CD8-positive, alpha-beta memory T cell (primary cell): ENCODE data around the gene PBX3. TPM values are rescaled to one million over a fixed set of nuclear protein-coding genes. Genes with fewer than 3 reads are reported as not detected.

Source experiments
- CTCF ChIA-PET: fragments of 350-600 bp; sonication (Branson Sonifier 250); formaldehyde crosslinking; loops from one replicate; lab custom pipeline; 2021; ENCODE audit warnings: antibody characterized with exemption; lab: Charles Lee
- POLR2A ChIA-PET: fragments of 350-600 bp; sonication (Branson Sonifier 250); formaldehyde crosslinking; loops from one replicate; lab custom pipeline; 2021; ENCODE audit warnings: antibody characterized with exemption; lab: Charles Lee
- DNase-seq, 5 donors: peaks; one replicate each; pipeline versions ENCODE4 v3.0.0 to v3.0.0-alpha.2; 2020 to 2022; ENCODE audit warnings: mixed read lengths in 1 of 5
- H3K27ac ChIP-seq: one replicate; pipeline ENCODE4 v1.7.0; 2013; ENCODE audit warnings: low read depth, mild to moderate bottlenecking, low read length, moderate library complexity
- H3K27me3 ChIP-seq: 2 replicates; pipeline ENCODE4 v1.7.0; 2013; ENCODE audit warnings: low read length, mild to moderate bottlenecking; ENCODE audit not compliant: insufficient read depth, poor library complexity, severe bottlenecking
- H3K36me3 ChIP-seq: 2 replicates; pipeline ENCODE4 v1.7.0; 2013; ENCODE audit warnings: mild to moderate bottlenecking, low read length, moderate library complexity; ENCODE audit not compliant: insufficient read depth
- H3K4me1 ChIP-seq: 2 replicates; pipeline ENCODE4 v1.7.0; 2013; ENCODE audit warnings: mild to moderate bottlenecking, low read length, moderate library complexity; ENCODE audit not compliant: insufficient read depth
- H3K4me3 ChIP-seq: 2 replicates; pipeline ENCODE4 v1.7.0; 2013; ENCODE audit warnings: mild to moderate bottlenecking, low read length
- H3K9me3 ChIP-seq: 2 replicates; pipeline ENCODE4 v1.7.0; 2013; ENCODE audit warnings: mild to moderate bottlenecking, low read length
- H3K27ac Mint-ChIP-seq, 8 donors: one replicate each; pipeline ENCODE4 v1.8.0; 2020 to 2021; ENCODE audit warnings: mixed read lengths in 8 of 8, mild to moderate bottlenecking in 6 of 8, inconsistent platforms in 3 of 8, moderate library complexity in 3 of 8
- H3K27me3 Mint-ChIP-seq, 2 donors: one replicate each; pipeline ENCODE4 v1.8.0; 2020 to 2021; ENCODE audit warnings: mixed read lengths in 2 of 2, mild to moderate bottlenecking in 1 of 2, moderate library complexity in 1 of 2
- H3K36me3 Mint-ChIP-seq, 3 donors: one replicate each; pipeline ENCODE4 v1.8.0; 2020 to 2021; ENCODE audit warnings: mixed read lengths in 3 of 3, inconsistent platforms in 1 of 3, mild to moderate bottlenecking in 1 of 3
- H3K4me1 Mint-ChIP-seq, 3 donors: one replicate each; pipeline ENCODE4 v1.8.0; 2020 to 2021; ENCODE audit warnings: mixed read lengths in 3 of 3, inconsistent platforms in 1 of 3, mild to moderate bottlenecking in 1 of 3
- H3K4me3 Mint-ChIP-seq, 7 donors: one replicate each; pipeline ENCODE4 v1.8.0; 2020 to 2021; ENCODE audit warnings: mixed read lengths in 7 of 7, mild to moderate bottlenecking in 6 of 7, moderate library complexity in 4 of 7, inconsistent platforms in 2 of 7
- H3K9me3 Mint-ChIP-seq, 5 donors: one replicate each; pipeline ENCODE4 v1.8.0; 2020 to 2022; ENCODE audit warnings: mixed read lengths in 5 of 5, mild to moderate bottlenecking in 3 of 5, moderate library complexity in 2 of 5, inconsistent platforms in 1 of 5
- polyA plus RNA-seq: library from polyadenylated mRNA; unstranded; fragments of 300-500 nt; fragmentation: Illumina TruSeq; gene quantifications from one replicate; pipeline ENCODE4 v1.2.3, GENCODE V29; 2021
- total RNA-seq, 2 experiments: library from RNA; stranded (reverse); gene quantifications; one replicate each; pipeline ENCODE4 v1.2.3, GENCODE V29; 2021

PBX3 gene
- total and polyA plus RNA-seq, 3 experiments from 2014 or later, result 4.6 to 13.4 (median 12.8) TPM

DNA sequence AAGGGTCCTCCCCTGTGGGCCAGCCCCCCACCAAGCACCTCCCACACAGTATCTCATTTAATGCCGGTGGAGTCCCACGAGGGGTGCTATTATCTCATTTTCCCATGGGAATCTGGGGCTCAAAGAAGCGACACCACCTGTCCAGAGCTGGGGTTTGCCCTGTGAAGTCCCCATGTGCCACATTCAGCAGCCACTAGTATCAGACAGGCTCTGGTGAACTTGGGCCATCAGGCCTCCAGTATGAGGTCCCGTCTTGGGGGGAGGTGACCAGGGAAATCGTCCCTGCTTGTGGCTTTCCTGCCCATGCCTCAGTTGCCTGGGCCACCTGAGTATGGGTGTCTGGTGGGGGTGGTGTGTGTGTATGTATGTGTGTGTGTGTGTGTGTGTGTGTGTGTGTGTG lies 222.7 kb downstream of the PBX3 start:
- Mint-ChIP-seq H3K27ac (no peak overlapping the region), H3K4me3 (no peak overlapping the region), H3K4me1 (peaks cover 0 to 4% (median 0%) of the 10 kb centered on the region in 3 donors), H3K27me3 (no peaks in the 10 kb centered on the region), H3K36me3 (peaks cover 0 to 13% (median 4%) of the 10 kb centered on the region in 3 donors), H3K9me3 (no peaks in the 10 kb centered on the region)
- CTCF ChIA-PET, result no interaction called here
- Histone ChIP-seq H3K4me1 (no peaks in the 10 kb centered on the region), H3K4me3 (no peak overlapping the region), H3K27me3 (no peaks in the 10 kb centered on the region), H3K27ac (no peak overlapping the region), H3K36me3 (no peaks in the 10 kb centered on the region), H3K9me3 (no peaks in the 10 kb centered on the region)
- DNase-seq, result no peak
- POLR2A ChIA-PET, result no interaction called here

DNA sequence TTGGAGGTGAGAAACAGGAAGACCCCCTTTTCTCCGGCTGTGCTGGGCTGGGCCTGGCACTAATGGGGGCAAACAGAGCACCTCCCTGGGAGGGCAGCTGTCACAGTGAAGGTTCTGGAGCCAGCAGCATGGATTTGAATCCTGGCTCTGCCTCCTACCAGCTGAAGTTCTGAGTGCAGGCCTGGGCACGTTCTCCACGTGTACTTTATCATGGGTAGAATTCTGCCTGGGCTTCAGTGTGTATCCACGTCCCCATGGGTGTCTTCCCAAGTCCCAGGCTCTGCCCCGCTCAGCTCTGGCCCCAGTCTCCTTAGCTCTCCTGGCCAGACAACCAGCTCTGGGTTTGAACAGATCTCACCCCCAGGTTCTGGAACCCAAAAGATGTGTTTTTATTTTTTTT lies 223.2 kb downstream of the PBX3 start:
- CTCF ChIA-PET, result no interaction called here
- Histone ChIP-seq H3K4me1 (no peaks in the 10 kb centered on the region), H3K27me3 (no peaks in the 10 kb centered on the region), H3K27ac (no peak overlapping the region), H3K9me3 (no peaks in the 10 kb centered on the region), H3K4me3 (no peak overlapping the region), H3K36me3 (no peaks in the 10 kb centered on the region)
- no peaks in the 10 kb centered on the region for H3K27me3 Mint-ChIP-seq
- H3K4me3 Mint-ChIP-seq, result no peak overlapping the region
- peaks cover 0 to 9% (median 4%) of the 10 kb centered on the region in 3 donors for H3K36me3 Mint-ChIP-seq
- no peaks in the 10 kb centered on the region for H3K9me3 Mint-ChIP-seq
- H3K27ac Mint-ChIP-seq, result peak overlapping the region in 1 of 8 donors; percentile 44
- no peak for DNase-seq
- H3K4me1 Mint-ChIP-seq, result peaks cover 0 to 4% (median 0%) of the 10 kb centered on the region in 3 donors
- POLR2A ChIA-PET, result no interaction called here

DNA sequence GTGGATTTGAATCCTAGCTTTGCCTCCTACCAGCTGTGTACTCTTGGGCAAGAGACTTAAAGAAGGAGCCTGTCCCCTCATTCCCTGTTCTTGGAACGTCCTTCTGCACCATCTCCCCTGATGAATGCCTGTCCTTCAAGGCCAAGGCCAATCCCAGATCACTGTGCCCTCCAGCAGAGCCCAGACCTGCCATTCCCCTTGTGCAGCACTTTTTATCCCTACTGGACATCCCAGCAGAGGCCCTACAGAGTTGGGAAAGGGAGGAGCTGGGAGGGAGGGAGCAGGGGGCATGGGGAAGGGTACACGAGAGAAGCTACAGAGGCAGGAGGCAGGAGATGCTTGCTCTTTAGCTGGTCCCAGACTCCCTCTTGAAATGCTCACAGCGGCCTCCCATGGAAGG lies 223.9 kb downstream of the PBX3 start:
- no peaks in the 10 kb centered on the region for H3K36me3 ChIP-seq

DNA sequence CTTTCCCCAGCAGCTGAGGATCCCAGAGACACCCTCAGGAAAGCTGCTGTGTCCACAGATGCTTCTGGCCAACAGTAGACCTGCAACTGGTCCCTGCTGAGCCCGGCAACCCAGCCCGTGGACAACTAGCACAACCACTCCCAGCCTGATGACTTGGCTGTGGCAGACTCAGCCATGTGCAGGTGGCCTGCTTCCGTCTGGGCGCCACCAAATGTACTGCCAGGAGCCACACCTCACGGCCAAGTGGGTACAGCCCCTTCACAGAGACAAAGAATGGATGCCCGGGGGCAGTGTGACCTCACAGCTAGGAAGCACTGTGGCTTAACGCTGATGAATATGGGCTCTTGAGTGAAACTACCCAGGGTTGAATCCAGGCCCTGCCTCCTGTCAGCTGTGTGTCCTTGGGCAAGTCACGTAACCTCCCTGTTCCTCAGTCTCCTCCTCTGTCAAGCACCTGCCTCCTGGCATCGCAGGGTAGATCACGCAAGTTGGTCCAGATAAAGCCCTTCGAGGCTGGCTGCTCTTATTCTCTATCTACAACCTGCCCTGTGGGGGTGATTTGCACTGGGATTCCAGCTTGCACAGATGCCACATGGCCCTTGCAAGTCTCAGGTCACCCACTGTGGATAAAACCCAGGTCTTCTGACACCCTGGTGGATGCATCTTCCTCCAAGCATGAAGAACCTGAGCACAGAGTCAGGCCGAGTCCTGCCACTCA lies 225.0 kb downstream of the PBX3 start:
- H3K36me3 Mint-ChIP-seq, result no peaks in the 10 kb centered on the region
- Histone ChIP-seq H3K36me3 (no peaks in the 10 kb centered on the region), H3K4me1 (no peaks in the 10 kb centered on the region), H3K4me3 (no peak overlapping the region), H3K27me3 (no peaks in the 10 kb centered on the region), H3K9me3 (no peaks in the 10 kb centered on the region), H3K27ac (no peak overlapping the region)
- peaks cover 0 to 3% of the 10 kb centered on the region in 2 donors for H3K27me3 Mint-ChIP-seq
- H3K27ac Mint-ChIP-seq, result peak overlapping the region in 2 of 8 donors; percentile 64 to 76
- no peak overlapping the region for H3K4me3 Mint-ChIP-seq
- peaks cover 0 to 2% (median 0%) of the 10 kb centered on the region in 3 donors for H3K4me1 Mint-ChIP-seq
- DNase-seq, result no peak
- peaks cover 0 to under 1% (median 0%) of the 10 kb centered on the region in 5 donors for H3K9me3 Mint-ChIP-seq
- ChIA-PET POLR2A (no interaction called here), CTCF (no interaction called here)

More for the DNA sequence above, 223.9 kb downstream of the PBX3 start:
- Mint-ChIP-seq H3K36me3 (peaks cover 0 to 4% (median 4%) of the 10 kb centered on the region in 3 donors), H3K4me3 (no peak overlapping the region), H3K4me1 (peaks cover 0 to 4% (median 0%) of the 10 kb centered on the region in 3 donors), H3K27ac (no peak overlapping the region), H3K27me3 (no peaks in the 10 kb centered on the region), H3K9me3 (no peaks in the 10 kb centered on the region)
- no peaks in the 10 kb centered on the region for H3K9me3 ChIP-seq
- H3K4me3 ChIP-seq, result no peak overlapping the region
- ChIA-PET POLR2A (no interaction called here), CTCF (no interaction called here)
- H3K27ac ChIP-seq, result no peak overlapping the region
- DNase-seq, result no peak
- no peaks in the 10 kb centered on the region for H3K4me1 ChIP-seq
- no peaks in the 10 kb centered on the region for H3K27me3 ChIP-seq

DNA sequence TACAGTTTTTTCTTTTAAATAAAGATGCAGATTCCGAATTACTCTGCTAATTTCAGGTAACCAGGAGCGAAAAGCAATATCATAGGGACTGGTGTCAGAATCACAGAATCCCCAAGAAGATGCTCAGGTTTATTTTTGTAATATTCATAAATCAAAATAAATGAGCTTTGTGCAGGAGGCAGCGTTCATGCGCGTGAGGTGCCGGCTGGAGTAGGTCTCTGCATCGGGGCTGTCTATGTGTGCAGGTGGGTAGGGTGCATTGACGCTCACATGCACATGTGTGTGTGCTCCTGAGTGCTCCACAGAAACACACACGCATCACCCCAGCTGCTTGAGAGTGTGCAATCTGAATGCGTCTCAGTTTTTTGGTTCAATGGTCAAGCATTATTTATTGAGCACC lies 226.4 kb downstream of the PBX3 start:
- Mint-ChIP-seq H3K9me3 (peaks cover 0 to 7% (median 0%) of the 10 kb centered on the region in 5 donors), H3K27me3 (peaks cover 0 to 4% of the 10 kb centered on the region in 2 donors), H3K27ac (no peak overlapping the region), H3K4me1 (no peaks in the 10 kb centered on the region), H3K4me3 (no peak overlapping the region), H3K36me3 (no peaks in the 10 kb centered on the region)
- no peaks in the 10 kb centered on the region for H3K36me3 ChIP-seq
- no peaks in the 10 kb centered on the region for H3K4me1 ChIP-seq
- ChIA-PET POLR2A (no interaction called here), CTCF (no interaction called here)
- H3K4me3 ChIP-seq, result no peak overlapping the region
- no peak for DNase-seq
- H3K9me3 ChIP-seq, result no peaks in the 10 kb centered on the region
- no peaks in the 10 kb centered on the region for H3K27me3 ChIP-seq
- H3K27ac ChIP-seq, result no peak overlapping the region

DNA sequence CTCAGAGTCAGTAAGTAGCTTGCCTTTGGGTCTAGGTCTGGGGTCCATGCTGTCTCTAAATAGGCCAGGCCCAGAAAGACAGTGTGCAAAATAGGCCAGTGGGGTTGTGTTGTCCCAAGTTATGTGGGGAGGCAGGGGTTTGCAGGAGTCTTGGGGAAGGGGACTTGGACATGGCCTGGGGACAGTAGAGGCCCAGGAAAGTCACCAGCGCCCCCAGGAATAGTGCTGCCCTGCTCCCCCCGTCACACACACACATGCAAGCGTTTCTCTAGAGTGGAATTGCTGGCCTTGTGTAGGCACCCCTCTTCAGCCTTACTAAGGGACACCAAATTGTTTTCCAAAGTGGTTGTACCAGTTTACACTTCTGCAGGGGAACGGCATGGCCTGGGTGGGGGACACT lies 227.5 kb downstream of the PBX3 start:
- H3K4me3 Mint-ChIP-seq, result no peak overlapping the region
- Histone ChIP-seq H3K9me3 (no peaks in the 10 kb centered on the region), H3K4me1 (no peaks in the 10 kb centered on the region), H3K27ac (no peak overlapping the region), H3K4me3 (no peak overlapping the region), H3K27me3 (no peaks in the 10 kb centered on the region), H3K36me3 (no peaks in the 10 kb centered on the region)
- peaks cover 4 to 9% (median 5%) of the 10 kb centered on the region in 5 donors for H3K9me3 Mint-ChIP-seq
- ChIA-PET CTCF (no interaction called here), POLR2A (no interaction called here)
- no peaks in the 10 kb centered on the region for H3K4me1 Mint-ChIP-seq
- DNase-seq, result no peak
- H3K36me3 Mint-ChIP-seq, result no peaks in the 10 kb centered on the region
- H3K27ac Mint-ChIP-seq, result no peak overlapping the region
- peaks cover 0 to 8% of the 10 kb centered on the region in 2 donors for H3K27me3 Mint-ChIP-seq

DNA sequence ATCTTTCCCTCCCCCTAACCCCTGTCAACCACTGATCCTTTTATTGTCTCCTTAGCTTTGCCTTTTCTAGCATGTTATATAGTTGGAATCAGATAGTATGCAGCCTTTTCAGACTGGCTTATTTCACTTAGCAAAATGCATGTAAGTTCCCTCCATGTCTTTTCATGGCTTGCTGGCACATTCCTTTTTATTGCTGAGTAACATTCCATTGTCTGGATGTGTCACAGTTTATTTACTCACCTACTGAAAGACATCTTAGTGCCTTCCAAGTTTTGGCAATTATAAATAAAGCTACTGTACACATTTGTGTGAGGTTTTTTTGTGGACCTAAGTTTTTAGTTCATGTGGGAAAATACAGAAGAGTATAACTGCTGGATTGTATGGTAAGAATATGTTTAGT lies 230.1 kb downstream of the PBX3 start:
- no peaks in the 10 kb centered on the region for H3K4me1 ChIP-seq
- no peaks in the 10 kb centered on the region for H3K36me3 ChIP-seq
- H3K36me3 Mint-ChIP-seq, result peaks cover 0 to 6% (median 0%) of the 10 kb centered on the region in 3 donors
- ChIA-PET CTCF (no interaction called here), POLR2A (no interaction called here)
- no peaks in the 10 kb centered on the region for H3K4me1 Mint-ChIP-seq
- no peak for DNase-seq
- no peaks in the 10 kb centered on the region for H3K9me3 ChIP-seq
- H3K4me3 Mint-ChIP-seq, result no peak overlapping the region
- no peak overlapping the region for H3K4me3 ChIP-seq
- H3K27ac Mint-ChIP-seq, result no peak overlapping the region
- H3K27me3 ChIP-seq, result no peaks in the 10 kb centered on the region
- no peak overlapping the region for H3K27ac ChIP-seq
- H3K9me3 Mint-ChIP-seq, result peaks cover 12 to 20% (median 16%) of the 10 kb centered on the region in 5 donors
- peaks cover 13 to 20% of the 10 kb centered on the region in 2 donors for H3K27me3 Mint-ChIP-seq

DNA sequence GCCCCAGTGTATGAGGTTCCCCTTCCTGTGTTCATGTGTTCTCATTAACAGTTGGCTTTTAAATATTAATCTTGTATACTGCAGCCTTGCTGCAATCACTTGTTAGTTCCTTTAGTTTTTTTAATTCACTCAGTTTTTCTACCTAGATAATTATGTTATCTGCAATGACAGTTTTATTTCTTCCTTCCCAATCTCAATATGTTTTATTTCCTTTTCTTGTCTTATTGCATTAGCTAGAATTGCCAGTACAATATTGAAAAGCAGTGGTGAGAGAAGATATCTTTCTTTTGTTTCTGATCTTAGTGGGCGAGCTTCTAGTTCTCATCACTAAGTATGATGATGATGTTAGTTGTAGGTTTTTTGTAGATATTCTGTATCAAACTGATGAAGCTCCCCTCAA lies 232.2 kb downstream of the PBX3 start:
- Histone ChIP-seq H3K36me3 (no peaks in the 10 kb centered on the region), H3K4me3 (no peak overlapping the region), H3K4me1 (no peaks in the 10 kb centered on the region), H3K9me3 (no peaks in the 10 kb centered on the region), H3K27me3 (peaks cover 4% of the 10 kb centered on the region), H3K27ac (no peak overlapping the region)
- Mint-ChIP-seq H3K4me1 (no peaks in the 10 kb centered on the region), H3K27me3 (peaks cover 14 to 32% of the 10 kb centered on the region in 2 donors), H3K4me3 (no peak overlapping the region), H3K27ac (no peak overlapping the region), H3K9me3 (peaks cover 12 to 20% (median 16%) of the 10 kb centered on the region in 5 donors), H3K36me3 (peaks cover 0 to 6% (median 0%) of the 10 kb centered on the region in 3 donors)
- ChIA-PET CTCF (no interaction called here), POLR2A (no interaction called here)
- no peak for DNase-seq
